ENCODE measurements around the gene ARMCX4. TPM values are rescaled to one million over a fixed set of nuclear protein-coding genes. Genes with fewer than 3 reads are reported as not detected.

Gene ARMCX4
- 10 to 100 TPM in 2 of 3 donors, 1 to 10 TPM in 1; 7.9 to 22.0 (median 15.7) TPM for total RNA-seq
- long read RNA-seq, donor 1, partial matches to known transcripts = 0 of 15 reads
- long read RNA-seq, donor 1, other reads (novel, unspliced or antisense) = 15 of 15 reads
- long read RNA-seq, donor 2, partial matches to known transcripts = 0 of 1 reads
- long read RNA-seq, donor 2, other reads (novel, unspliced or antisense) = 1 of 1 reads

GRCh38 chrX:101485212-101485949 is at the start of gene ARMCX4:
ARMCX4 (plus strand) TSS chrX:101485456; CDS start chrX:101488590, 3,134 bp downstream.
- intact Hi-C loops (cut with DNase I, micrococcal nuclease) = no loop called here
- H3K9me3 ChIP-seq = no peaks in the 10 kb centered on the region
- TF ChIP-seq, protein P1, sequence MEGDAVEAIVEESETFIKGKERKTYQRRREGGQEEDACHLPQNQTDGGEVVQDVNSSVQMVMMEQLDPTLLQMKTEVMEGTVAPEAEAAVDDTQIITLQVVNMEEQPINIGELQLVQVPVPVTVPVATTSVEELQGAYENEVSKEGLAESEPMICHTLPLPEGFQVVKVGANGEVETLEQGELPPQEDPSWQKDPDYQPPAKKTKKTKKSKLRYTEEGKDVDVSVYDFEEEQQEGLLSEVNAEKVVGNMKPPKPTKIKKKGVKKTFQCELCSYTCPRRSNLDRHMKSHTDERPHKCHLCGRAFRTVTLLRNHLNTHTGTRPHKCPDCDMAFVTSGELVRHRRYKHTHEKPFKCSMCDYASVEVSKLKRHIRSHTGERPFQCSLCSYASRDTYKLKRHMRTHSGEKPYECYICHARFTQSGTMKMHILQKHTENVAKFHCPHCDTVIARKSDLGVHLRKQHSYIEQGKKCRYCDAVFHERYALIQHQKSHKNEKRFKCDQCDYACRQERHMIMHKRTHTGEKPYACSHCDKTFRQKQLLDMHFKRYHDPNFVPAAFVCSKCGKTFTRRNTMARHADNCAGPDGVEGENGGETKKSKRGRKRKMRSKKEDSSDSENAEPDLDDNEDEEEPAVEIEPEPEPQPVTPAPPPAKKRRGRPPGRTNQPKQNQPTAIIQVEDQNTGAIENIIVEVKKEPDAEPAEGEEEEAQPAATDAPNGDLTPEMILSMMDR (IDR thresholded peaks at IDR 0.05) = no peak
- ATAC-seq (peak; percentile 64), DNase-seq (peak; percentile 18 to 57 (median 28))
- H3K4me3 ChIP-seq = no peak within 1 kb of the TSS
- no peaks in the 10 kb centered on the region for H3K36me3 ChIP-seq (ENCODE audit: low read depth)
- H3K4me1 ChIP-seq (ENCODE audit: low read depth) = no peaks in the 10 kb centered on the region

DNA sequence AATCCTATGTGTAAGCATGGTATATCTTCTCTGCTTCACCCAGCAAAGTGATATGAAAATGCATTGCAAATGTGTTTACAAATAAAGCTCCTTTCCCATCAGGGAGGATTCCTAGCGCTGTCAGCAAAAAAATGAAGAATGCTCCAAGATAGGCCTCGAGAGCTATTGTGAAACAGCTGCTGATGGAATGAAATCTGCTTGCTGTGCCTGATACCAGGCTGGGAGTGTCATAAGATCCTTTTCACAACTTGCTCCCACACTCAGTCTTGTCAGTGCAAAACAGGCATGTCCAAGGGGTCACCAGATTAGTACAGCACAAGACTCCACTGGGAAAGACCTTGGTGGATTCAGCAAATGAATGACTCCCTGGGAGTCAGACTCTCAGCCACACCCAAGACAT is 43.2 kb upstream of the ARMCX4 start:
- no peak overlapping the region for H3K4me3 ChIP-seq
- DNase-seq = no peak
- H3K4me1 ChIP-seq (ENCODE audit: low read depth) = no peaks in the 10 kb centered on the region
- H3K36me3 ChIP-seq (ENCODE audit: low read depth) = no peaks in the 10 kb centered on the region
- TF ChIP-seq, protein P1 (IDR thresholded peaks at IDR 0.05) = no peak
- intact Hi-C loops (cut with DNase I, micrococcal nuclease) = no loop called here
- no peaks in the 10 kb centered on the region for H3K9me3 ChIP-seq
- no peak for ATAC-seq

GRCh38 chrX:101449279-101449678 is 36.0 kb upstream of the ARMCX4 start:
- intact Hi-C loops (cut with DNase I, micrococcal nuclease) = no loop called here
- no peak for ATAC-seq
- no peak overlapping the region for H3K4me3 ChIP-seq
- no peaks in the 10 kb centered on the region for H3K9me3 ChIP-seq
- H3K4me1 ChIP-seq (ENCODE audit: low read depth) = no peaks in the 10 kb centered on the region
- DNase-seq = no peak
- TF ChIP-seq, protein P1 (IDR thresholded peaks at IDR 0.05) = no peak
- no peaks in the 10 kb centered on the region for H3K36me3 ChIP-seq (ENCODE audit: low read depth)

DNA sequence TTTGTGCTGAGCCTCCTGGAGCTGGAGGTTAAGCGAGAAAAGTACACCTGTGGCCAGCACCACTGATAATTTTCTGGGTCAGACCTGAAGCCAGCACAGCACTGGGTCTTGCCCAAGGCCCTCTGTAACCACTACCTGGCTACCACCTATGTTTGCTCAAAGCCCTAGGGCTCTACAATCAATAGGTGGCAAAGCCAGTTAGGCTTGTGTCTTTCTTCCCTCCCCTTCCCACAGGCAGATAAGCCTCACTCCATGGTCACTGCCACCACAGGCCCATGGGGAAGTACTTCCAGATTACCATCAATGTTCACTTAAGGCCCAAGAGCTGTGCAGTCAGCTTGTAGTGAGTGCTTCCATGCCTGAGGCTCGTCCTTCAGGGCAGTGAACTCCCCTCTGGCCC is 35.2 kb upstream of the ARMCX4 start:
- TF ChIP-seq, protein P1 (IDR thresholded peaks at IDR 0.05) = no peak
- Histone ChIP-seq H3K9me3 (no peaks in the 10 kb centered on the region), H3K36me3 (ENCODE audit: low read depth) (no peaks in the 10 kb centered on the region), H3K4me1 (ENCODE audit: low read depth) (no peaks in the 10 kb centered on the region), H3K4me3 (no peak overlapping the region)
- no peak for DNase-seq
- no peak for ATAC-seq
- intact Hi-C loops (cut with DNase I, micrococcal nuclease) = no loop called here

DNA sequence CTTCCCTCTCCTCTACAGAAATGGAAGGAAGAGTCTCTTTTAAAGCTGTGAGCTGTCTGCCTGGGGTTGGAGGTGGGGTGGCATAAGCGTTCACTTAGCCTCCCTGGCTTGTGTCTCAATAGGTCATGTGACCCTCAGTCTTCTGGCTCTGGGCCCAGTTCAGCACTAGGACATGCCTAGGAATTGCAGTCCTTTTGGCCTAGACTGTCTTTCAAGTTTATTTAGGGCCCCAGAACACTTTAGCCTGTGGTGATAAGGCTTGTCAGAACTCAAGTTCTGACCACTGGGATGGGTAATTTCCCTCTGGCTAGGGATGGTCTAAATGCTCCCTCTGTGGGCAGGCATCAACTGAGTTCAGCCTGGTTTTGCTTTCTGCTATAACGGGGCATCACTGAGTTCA is 34.3 kb upstream of the ARMCX4 start:
- TF ChIP-seq, protein P1 (IDR thresholded peaks at IDR 0.05) = no peak
- no peaks in the 10 kb centered on the region for H3K9me3 ChIP-seq
- H3K4me3 ChIP-seq = no peak overlapping the region
- intact Hi-C loops (cut with DNase I, micrococcal nuclease) = no loop called here
- no peaks in the 10 kb centered on the region for H3K4me1 ChIP-seq (ENCODE audit: low read depth)
- ATAC-seq (no peak), DNase-seq (peak in 1 of 3 donors; percentile 58)
- no peaks in the 10 kb centered on the region for H3K36me3 ChIP-seq (ENCODE audit: low read depth)
